Activated T-cell treated with anti-CD3 and anti-CD28 coated beads, Interleukin-2, amount 50 U/mL, for 48 hours (primary cell): ENCODE measurements around the gene TTLL5.

ENCODE experiments used
- DNase-seq, 2 experiments: peaks; one replicate each; pipeline ENCODE4 v3.0.0-alpha.2; 2020

TTLL5 gene

GRCh38 chr14:75999511-76000190, 338.6 kb downstream of the TTLL5 start:
- no peak for DNase-seq

GRCh38 chr14:76002383-76002782, 341.3 kb downstream of the TTLL5 start:
- DNase-seq: no peak
